OCI-LY7 (cell line): Measurements from ENCODE around the gene NUCB1. TPM values are rescaled to one million over a fixed set of nuclear protein-coding genes. Genes with fewer than 3 reads are reported as not detected.
A peak's percentile ranks its signal among the peaks of the same experiment; 100 is the strongest.

Source experiments
- BruUV-seq: library from RNA; stranded (reverse); fragments of 400-500 nt; replicated peaks from 2 replicates; lab custom pipeline; 2021; lab: Mats Ljungman, UMichigan
- CTCF ChIA-PET: fragments of 300-600 bp; sonication (Branson Sonifier 250); formaldehyde crosslinking; loops from one replicate; lab custom pipeline; 2022; ENCODE audit warnings: antibody characterized with exemption; ENCODE audit not compliant: unreplicated experiment; lab: Charles Lee
- POLR2A ChIA-PET: fragments of 300-600 bp; sonication (Branson Sonifier 250); formaldehyde crosslinking; loops from one replicate; lab custom pipeline; 2022; ENCODE audit warnings: antibody characterized with exemption; lab: Charles Lee
- DNase-seq: peaks from one replicate; pipeline ENCODE4 v3.0.0-alpha.2; 2015; ENCODE audit warnings: low spot score
- H2AFZ ChIP-seq: fragments of 200-600 bp; sonication (generic), shearing (Covaris generic); 2 replicates; pipeline ENCODE4 v1.6.1; 2014; ENCODE audit warnings: mild to moderate bottlenecking, antibody characterized with exemption, low read length, moderate library complexity
- H3K27ac ChIP-seq: fragments of 200-600 bp; sonication (generic); 2 replicates; pipeline ENCODE4 v1.5.1; 2014; ENCODE audit warnings: mixed run types, low read depth, mild to moderate bottlenecking, moderate library complexity, low read length, inconsistent platforms; ENCODE audit not compliant: poor library complexity, severe bottlenecking
- H3K36me3 ChIP-seq: fragments of 200-600 bp; sonication (generic); 2 replicates; pipeline ENCODE4 v1.6.1; 2014; ENCODE audit warnings: mild to moderate bottlenecking, antibody characterized with exemption, low read length, moderate library complexity, mixed read lengths; ENCODE audit not compliant: insufficient read depth
- H3K4me1 ChIP-seq: fragments of 200-600 bp; sonication (generic); 2 replicates; pipeline ENCODE4 v1.5.1; 2014; ENCODE audit warnings: mild to moderate bottlenecking, low read length; ENCODE audit not compliant: insufficient read depth, poor library complexity, severe bottlenecking
- H3K4me2 ChIP-seq: fragments of 200-600 bp; sonication (generic); 2 replicates; pipeline ENCODE4 v1.6.1; 2014; ENCODE audit warnings: mild to moderate bottlenecking, low read length
- H3K4me3 ChIP-seq: fragments of 200-600 bp; sonication (generic); 2 replicates; pipeline ENCODE4 v1.5.1; 2014; ENCODE audit warnings: mild to moderate bottlenecking, low read depth, low read length; ENCODE audit not compliant: poor library complexity, severe bottlenecking
- H3K79me2 ChIP-seq: fragments of 200-600 bp; sonication (generic); 2 replicates; pipeline ENCODE4 v1.6.1; 2016; ENCODE audit warnings: low read depth, mild to moderate bottlenecking, low read length, moderate library complexity, mixed read lengths; ENCODE audit not compliant: insufficient read depth
- H3K9me2 ChIP-seq: fragments of 200-600 bp; sonication (generic); 2 replicates; pipeline ENCODE4 v1.6.1; 2016; ENCODE audit warnings: mild to moderate bottlenecking, low read length, mixed read lengths; ENCODE audit not compliant: insufficient read depth
- H3K9me3 ChIP-seq: fragments of 200-600 bp; sonication (generic); 2 replicates; pipeline ENCODE4 v1.6.1; 2014; ENCODE audit warnings: mild to moderate bottlenecking, mixed run types, low read length, mixed read lengths
- H4K20me1 ChIP-seq: fragments of 200-600 bp; sonication (generic); 2 replicates; pipeline ENCODE4 v1.6.1; 2014; ENCODE audit warnings: mild to moderate bottlenecking, antibody characterized with exemption, low read length, moderate library complexity, mixed read lengths; ENCODE audit not compliant: insufficient read depth
- EZH2phosphoT487 ChIP-seq: fragments of 200-600 bp; sonication (generic); IDR thresholded peaks from 2 replicates; pipeline ENCODE4 v1.6.1; 2018; ENCODE audit warnings: low read depth, borderline replicate concordance, mild to moderate bottlenecking, mixed run types, antibody characterized with exemption, low read length, moderate library complexity, mixed read lengths
- intact Hi-C: fragments of 100-400 bp; cut with micrococcal nuclease; formaldehyde crosslinking; loops from one replicate; pipeline ENCODE4 v1.10.0; 2022; ENCODE audit not compliant: unreplicated experiment
- total RNA-seq, 2 experiments: library from RNA; depleted of rRNA in 1 of 2; stranded (reverse); fragments of >200 nt in 1 of 2; shearing (Covaris generic) in 1 of 2; gene quantifications; 2 replicates each; pipeline ENCODE4 v1.2.3, GENCODE V29; 2014 to 2022
- TF ChIP-seq, protein P1 (sequence below): fragments of 200-600 bp; sonication (generic); conservative IDR thresholded peaks from 2 replicates; pipeline ENCODE4 v1.5.1; 2014; ENCODE audit warnings: mild to moderate bottlenecking, antibody characterized with exemption, low read length, moderate library complexity, mixed read lengths

NUCB1 gene
- total RNA-seq, 2 experiments from 2014 or later = 73.6 to 88.7 TPM

DNA sequence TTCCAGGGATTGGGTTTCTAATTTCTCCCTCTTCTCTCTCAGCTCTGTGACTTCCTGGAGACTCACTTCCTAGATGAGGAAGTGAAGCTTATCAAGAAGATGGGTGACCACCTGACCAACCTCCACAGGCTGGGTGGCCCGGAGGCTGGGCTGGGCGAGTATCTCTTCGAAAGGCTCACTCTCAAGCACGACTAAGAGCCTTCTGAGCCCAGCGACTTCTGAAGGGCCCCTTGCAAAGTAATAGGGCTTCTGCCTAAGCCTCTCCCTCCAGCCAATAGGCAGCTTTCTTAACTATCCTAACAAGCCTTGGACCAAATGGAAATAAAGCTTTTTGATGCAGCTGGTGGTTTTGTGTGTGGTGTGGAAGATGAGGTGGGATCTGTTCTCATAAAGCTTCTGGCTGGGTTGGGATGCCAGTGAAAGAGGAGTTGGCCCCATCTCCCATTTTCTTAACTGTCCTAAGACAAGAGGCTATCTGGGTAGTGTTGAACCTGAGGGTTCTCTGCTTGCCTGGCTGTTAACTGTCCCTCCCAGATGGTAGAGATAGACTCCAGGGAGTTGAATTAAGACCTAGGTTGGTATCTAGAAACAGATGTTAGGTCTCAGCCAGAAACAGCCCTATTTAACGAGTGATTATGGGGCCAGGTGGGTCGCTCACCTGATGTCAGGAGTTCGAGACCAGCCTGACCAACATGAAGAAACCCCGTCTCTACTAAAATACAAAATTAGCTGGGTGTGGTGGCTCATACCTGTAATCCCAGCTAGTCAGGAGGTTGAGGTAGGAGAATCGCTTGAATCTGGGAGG lies 66.6 kb downstream of the NUCB1 start:
- CTCF ChIA-PET = interaction anchor here (1.0 to 1.3 kb wide), 2 partner anchors 13 to 27 kb away, joined by 3 to 4 read pairs; partner anchors contain the start of genes GYS1 and RUVBL2
- peaks cover 71% of the 10 kb centered on the region for H3K4me1 ChIP-seq

DNA sequence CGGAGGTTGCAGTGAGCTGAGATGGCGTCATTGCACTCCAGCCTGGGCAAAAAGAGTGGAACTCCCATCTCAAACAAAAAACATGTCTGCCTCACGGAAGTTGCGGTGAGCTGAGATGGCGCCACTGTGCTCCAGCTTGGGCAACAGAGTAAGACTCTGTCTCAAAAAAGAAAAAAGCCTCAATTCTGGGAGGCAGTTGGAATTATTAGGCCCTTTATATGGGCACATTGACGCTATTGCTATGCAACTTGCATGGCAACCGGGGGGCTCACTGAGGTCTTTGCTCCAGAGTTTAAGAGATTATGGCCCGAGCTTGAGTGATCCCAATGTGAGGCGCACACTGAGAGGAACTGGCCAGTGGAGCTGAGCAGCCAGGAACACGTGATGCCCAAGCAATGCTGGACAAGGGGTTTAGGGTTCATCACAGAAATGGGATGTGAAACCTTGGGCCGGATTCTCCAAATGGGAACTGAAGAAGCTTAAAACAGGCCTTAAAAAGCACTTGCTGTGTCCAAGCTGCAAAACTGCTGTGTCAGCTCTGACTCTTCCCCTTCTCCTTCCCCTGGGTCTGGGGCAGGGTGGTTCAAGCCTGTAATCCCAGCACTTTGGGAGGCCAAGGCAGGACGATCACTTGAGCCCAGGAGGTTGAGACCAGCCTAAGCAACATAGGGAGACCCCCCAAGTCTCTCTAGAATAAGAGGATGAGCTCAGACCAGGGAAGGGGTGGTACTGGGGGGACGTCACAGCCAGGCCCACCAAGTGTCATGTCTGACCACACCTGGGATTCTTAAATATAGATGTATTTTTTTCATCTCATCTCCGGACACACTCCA lies 67.5 kb downstream of the NUCB1 start:
- Histone ChIP-seq H3K9me2 (no peaks in the 10 kb centered on the region), H3K9me3 (no peaks in the 10 kb centered on the region), H2AFZ (no peak overlapping the region), H3K4me3 (no peak overlapping the region), H4K20me1 (no peaks in the 10 kb centered on the region), H3K4me1 (peaks cover 63% of the 10 kb centered on the region), H3K4me2 (peak overlapping the region; percentile 99), H3K79me2 (peaks cover 17% of the 10 kb centered on the region; the same call in 1 of the 2 replicates), H3K36me3 (peaks cover 44% of the 10 kb centered on the region), H3K27ac (peak overlapping the region; percentile 47)
- no peak for TF ChIP-seq EZH2phosphoT487
- TF ChIP-seq, protein P1, sequence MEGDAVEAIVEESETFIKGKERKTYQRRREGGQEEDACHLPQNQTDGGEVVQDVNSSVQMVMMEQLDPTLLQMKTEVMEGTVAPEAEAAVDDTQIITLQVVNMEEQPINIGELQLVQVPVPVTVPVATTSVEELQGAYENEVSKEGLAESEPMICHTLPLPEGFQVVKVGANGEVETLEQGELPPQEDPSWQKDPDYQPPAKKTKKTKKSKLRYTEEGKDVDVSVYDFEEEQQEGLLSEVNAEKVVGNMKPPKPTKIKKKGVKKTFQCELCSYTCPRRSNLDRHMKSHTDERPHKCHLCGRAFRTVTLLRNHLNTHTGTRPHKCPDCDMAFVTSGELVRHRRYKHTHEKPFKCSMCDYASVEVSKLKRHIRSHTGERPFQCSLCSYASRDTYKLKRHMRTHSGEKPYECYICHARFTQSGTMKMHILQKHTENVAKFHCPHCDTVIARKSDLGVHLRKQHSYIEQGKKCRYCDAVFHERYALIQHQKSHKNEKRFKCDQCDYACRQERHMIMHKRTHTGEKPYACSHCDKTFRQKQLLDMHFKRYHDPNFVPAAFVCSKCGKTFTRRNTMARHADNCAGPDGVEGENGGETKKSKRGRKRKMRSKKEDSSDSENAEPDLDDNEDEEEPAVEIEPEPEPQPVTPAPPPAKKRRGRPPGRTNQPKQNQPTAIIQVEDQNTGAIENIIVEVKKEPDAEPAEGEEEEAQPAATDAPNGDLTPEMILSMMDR = no peak
- no TSS peak for BruUV-seq
- ChIA-PET CTCF (interaction anchor here (1.3 kb wide), 1 partner anchor 26 kb away, joined by 4 read pairs; the partner anchor contains the start of genes GYS1 and RUVBL2), POLR2A (interaction anchor here (0.6 kb wide), 2 partner anchors 82 to 138 kb away, joined by 3 read pairs; no protein-coding TSS in a partner anchor)
- no peak for DNase-seq
- intact Hi-C loops = no loop called here

More for the DNA sequence above, 66.6 kb downstream of the NUCB1 start:
- TF ChIP-seq EZH2phosphoT487 = no peak
- TF ChIP-seq, protein P1 = no peak
- intact Hi-C loops = no loop called here
- Histone ChIP-seq H3K4me2 (peak overlapping the region; percentile 99), H3K9me3 (no peaks in the 10 kb centered on the region), H3K36me3 (peaks cover 44% of the 10 kb centered on the region), H3K27ac (peak overlapping the region; percentile 52), H2AFZ (no peak overlapping the region), H3K4me3 (peak overlapping the region; percentile 73), H3K9me2 (no peaks in the 10 kb centered on the region), H3K79me2 (peaks cover 17% of the 10 kb centered on the region; the same call in 1 of the 2 replicates), H4K20me1 (no peaks in the 10 kb centered on the region)
- no peak for DNase-seq
- POLR2A ChIA-PET = interaction anchor here (0.6 to 1.0 kb wide), 5 partner anchors 12 to 138 kb away, joined by 3 read pairs; partner anchors contain the start of gene BAX
- BruUV-seq = no TSS peak
